ENCODE results near the gene ADISSP.

Gene ADISSP

GRCh38 chr20:3755269-3755668 is 12.3 kb downstream of the ADISSP start:
- H3K27me3 ChIP-seq (replicated peaks; ENCODE audit: control insufficient read depth, insufficient read depth, low read length, poor library complexity, severe bottlenecking), result no peaks in the 10 kb centered on the region
- DNase-seq, result no peak
- no peak overlapping the region for H3K27ac ChIP-seq (ENCODE audit: insufficient read depth, low read length, poor library complexity, severe bottlenecking)
- H3K4me1 ChIP-seq (ENCODE audit: control insufficient read depth, insufficient read depth, low read length, poor library complexity, severe bottlenecking), result no peaks in the 10 kb centered on the region
- H3K9me3 ChIP-seq (ENCODE audit: control insufficient read depth, low read length), result no peaks in the 10 kb centered on the region
- H3K36me3 ChIP-seq (ENCODE audit: control insufficient read depth, insufficient read depth, low read length), result no peaks in the 10 kb centered on the region
- H3K4me3 ChIP-seq (ENCODE audit: insufficient read depth, low read depth, low read length, poor library complexity, severe bottlenecking), result no peak overlapping the region

- H3K4me1 ChIP-seq (ENCODE audit: control insufficient read depth, insufficient read depth, low read length, poor library complexity, severe bottlenecking), result no peaks in the 10 kb centered on the region
- H3K27me3 ChIP-seq (replicated peaks; ENCODE audit: control insufficient read depth, insufficient read depth, low read length, poor library complexity, severe bottlenecking), result no peaks in the 10 kb centered on the region
- no peaks in the 10 kb centered on the region for H3K36me3 ChIP-seq (ENCODE audit: control insufficient read depth, insufficient read depth, low read length)
- H3K9me3 ChIP-seq (ENCODE audit: control insufficient read depth, low read length), result no peaks in the 10 kb centered on the region
- no peak overlapping the region for H3K4me3 ChIP-seq (ENCODE audit: insufficient read depth, low read depth, low read length, poor library complexity, severe bottlenecking)
- H3K27ac ChIP-seq (ENCODE audit: insufficient read depth, low read length, poor library complexity, severe bottlenecking), result no peak overlapping the region
- DNase-seq, result no peak
Measured at GRCh38 chr20:3754276-3754630, 13.3 kb downstream of the ADISSP start.

GRCh38 chr20:3753501-3754275 is 13.9 kb downstream of the ADISSP start:
- Histone ChIP-seq H3K4me1 (ENCODE audit: control insufficient read depth, insufficient read depth, low read length, poor library complexity, severe bottlenecking) (no peaks in the 10 kb centered on the region), H3K27me3 (replicated peaks; ENCODE audit: control insufficient read depth, insufficient read depth, low read length, poor library complexity, severe bottlenecking) (no peaks in the 10 kb centered on the region), H3K4me3 (ENCODE audit: insufficient read depth, low read depth, low read length, poor library complexity, severe bottlenecking) (no peak overlapping the region), H3K36me3 (ENCODE audit: control insufficient read depth, insufficient read depth, low read length) (no peaks in the 10 kb centered on the region), H3K27ac (ENCODE audit: insufficient read depth, low read length, poor library complexity, severe bottlenecking) (no peak overlapping the region), H3K9me3 (ENCODE audit: control insufficient read depth, low read length) (no peaks in the 10 kb centered on the region)
- DNase-seq, result no peak

GRCh38 chr20:3753098-3753497 is 14.5 kb downstream of the ADISSP start:
- no peaks in the 10 kb centered on the region for H3K36me3 ChIP-seq (ENCODE audit: control insufficient read depth, insufficient read depth, low read length)
- H3K27me3 ChIP-seq (replicated peaks; ENCODE audit: control insufficient read depth, insufficient read depth, low read length, poor library complexity, severe bottlenecking), result no peaks in the 10 kb centered on the region
- H3K4me1 ChIP-seq (ENCODE audit: control insufficient read depth, insufficient read depth, low read length, poor library complexity, severe bottlenecking), result no peaks in the 10 kb centered on the region
- H3K9me3 ChIP-seq (ENCODE audit: control insufficient read depth, low read length), result no peaks in the 10 kb centered on the region
- H3K27ac ChIP-seq (ENCODE audit: insufficient read depth, low read length, poor library complexity, severe bottlenecking), result no peak overlapping the region
- peak in 2 of 3 donors; percentile 25 to 52 for DNase-seq
- H3K4me3 ChIP-seq (ENCODE audit: insufficient read depth, low read depth, low read length, poor library complexity, severe bottlenecking), result no peak overlapping the region

- DNase-seq, result no peak
- Histone ChIP-seq H3K4me3 (ENCODE audit: insufficient read depth, low read depth, low read length, poor library complexity, severe bottlenecking) (peak overlapping the region; percentile 35), H3K9me3 (ENCODE audit: control insufficient read depth, low read length) (no peaks in the 10 kb centered on the region), H3K36me3 (ENCODE audit: control insufficient read depth, insufficient read depth, low read length) (no peaks in the 10 kb centered on the region), H3K4me1 (ENCODE audit: control insufficient read depth, insufficient read depth, low read length, poor library complexity, severe bottlenecking) (no peaks in the 10 kb centered on the region), H3K27me3 (replicated peaks; ENCODE audit: control insufficient read depth, insufficient read depth, low read length, poor library complexity, severe bottlenecking) (no peaks in the 10 kb centered on the region), H3K27ac (ENCODE audit: insufficient read depth, low read length, poor library complexity, severe bottlenecking) (no peak overlapping the region)
Measured at GRCh38 chr20:3752386-3752759, 15.2 kb downstream of the ADISSP start.

- DNase-seq, result peak; percentile 26 to 58 (median 31)
- Histone ChIP-seq H3K27ac (ENCODE audit: insufficient read depth, low read length, poor library complexity, severe bottlenecking) (no peak overlapping the region), H3K4me3 (ENCODE audit: insufficient read depth, low read depth, low read length, poor library complexity, severe bottlenecking) (peak overlapping the region; percentile 35), H3K9me3 (ENCODE audit: control insufficient read depth, low read length) (no peaks in the 10 kb centered on the region), H3K36me3 (ENCODE audit: control insufficient read depth, insufficient read depth, low read length) (no peaks in the 10 kb centered on the region), H3K4me1 (ENCODE audit: control insufficient read depth, insufficient read depth, low read length, poor library complexity, severe bottlenecking) (no peaks in the 10 kb centered on the region), H3K27me3 (replicated peaks; ENCODE audit: control insufficient read depth, insufficient read depth, low read length, poor library complexity, severe bottlenecking) (no peaks in the 10 kb centered on the region)
Measured at GRCh38 chr20:3751675-3752385, 15.7 kb downstream of the ADISSP start.

GRCh38 chr20:3751305-3751674 is 16.3 kb downstream of the ADISSP start:
- no peaks in the 10 kb centered on the region for H3K27me3 ChIP-seq (replicated peaks; ENCODE audit: control insufficient read depth, insufficient read depth, low read length, poor library complexity, severe bottlenecking)

GRCh38 chr20:3749689-3750531 is 17.6 kb downstream of the ADISSP start:
- Histone ChIP-seq H3K36me3 (ENCODE audit: control insufficient read depth, insufficient read depth, low read length) (no peaks in the 10 kb centered on the region), H3K27ac (ENCODE audit: insufficient read depth, low read length, poor library complexity, severe bottlenecking) (no peak overlapping the region), H3K9me3 (ENCODE audit: control insufficient read depth, low read length) (no peaks in the 10 kb centered on the region), H3K4me1 (ENCODE audit: control insufficient read depth, insufficient read depth, low read length, poor library complexity, severe bottlenecking) (peaks cover 10% of the 10 kb centered on the region), H3K27me3 (replicated peaks; ENCODE audit: control insufficient read depth, insufficient read depth, low read length, poor library complexity, severe bottlenecking) (no peaks in the 10 kb centered on the region), H3K4me3 (ENCODE audit: insufficient read depth, low read depth, low read length, poor library complexity, severe bottlenecking) (no peak overlapping the region)
- no peak for DNase-seq

More at GRCh38 chr20:3751305-3751674, 16.3 kb downstream of the ADISSP start:
- Histone ChIP-seq H3K36me3 (ENCODE audit: control insufficient read depth, insufficient read depth, low read length) (no peaks in the 10 kb centered on the region), H3K4me3 (ENCODE audit: insufficient read depth, low read depth, low read length, poor library complexity, severe bottlenecking) (no peak overlapping the region), H3K9me3 (ENCODE audit: control insufficient read depth, low read length) (no peaks in the 10 kb centered on the region), H3K4me1 (ENCODE audit: control insufficient read depth, insufficient read depth, low read length, poor library complexity, severe bottlenecking) (no peaks in the 10 kb centered on the region), H3K27ac (ENCODE audit: insufficient read depth, low read length, poor library complexity, severe bottlenecking) (no peak overlapping the region)
- DNase-seq, result no peak

- DNase-seq, result no peak
- no peaks in the 10 kb centered on the region for H3K9me3 ChIP-seq (ENCODE audit: control insufficient read depth, low read length)
- H3K4me3 ChIP-seq (ENCODE audit: insufficient read depth, low read depth, low read length, poor library complexity, severe bottlenecking), result no peak overlapping the region
- H3K36me3 ChIP-seq (ENCODE audit: control insufficient read depth, insufficient read depth, low read length), result no peaks in the 10 kb centered on the region
- H3K4me1 ChIP-seq (ENCODE audit: control insufficient read depth, insufficient read depth, low read length, poor library complexity, severe bottlenecking), result peaks cover 12% of the 10 kb centered on the region
- no peaks in the 10 kb centered on the region for H3K27me3 ChIP-seq (replicated peaks; ENCODE audit: control insufficient read depth, insufficient read depth, low read length, poor library complexity, severe bottlenecking)
- H3K27ac ChIP-seq (ENCODE audit: insufficient read depth, low read length, poor library complexity, severe bottlenecking), result no peak overlapping the region
Measured at GRCh38 chr20:3749087-3749688, 18.4 kb downstream of the ADISSP start.
